Memory B cell (primary cell): ENCODE results near the gene CTSL.
"Not testable (repeated sequence)": the region's sequence is repeated elsewhere in the genome, so short reads cannot be mapped to it uniquely, and the experiment has no call there.

ENCODE experiments used
- ATAC-seq: fragments of 150-1000 bp; cut with Tn5 transposase; 2 replicates; pipeline ENCODE4 v1.10.0; 2021; ENCODE audit warnings: low read depth, mild to moderate bottlenecking, moderate library complexity
- DNase-seq, 2 donors: peaks; one replicate each; pipeline ENCODE4 v3.0.0; 2022; ENCODE audit warnings: low spot score in 2 of 2
- H3K27ac Mint-ChIP-seq: one replicate; pipeline ENCODE4 v1.8.0; 2022; ENCODE audit warnings: mild to moderate bottlenecking, moderate library complexity, mixed read lengths
- H3K27me3 Mint-ChIP-seq: one replicate; pipeline ENCODE4 v1.8.0; 2022; ENCODE audit warnings: mixed read lengths
- H3K36me3 Mint-ChIP-seq: one replicate; pipeline ENCODE4 v1.8.0; 2022; ENCODE audit warnings: mild to moderate bottlenecking, mixed read lengths
- H3K4me1 Mint-ChIP-seq: one replicate; pipeline ENCODE4 v1.8.0; 2022; ENCODE audit warnings: mixed read lengths
- H3K4me3 Mint-ChIP-seq: one replicate; pipeline ENCODE4 v1.8.0; 2022; ENCODE audit warnings: mild to moderate bottlenecking, moderate library complexity, mixed read lengths
- H3K9me3 Mint-ChIP-seq: one replicate; pipeline ENCODE4 v1.8.0; 2022; ENCODE audit warnings: mixed read lengths

The CTSL gene

GRCh38 chr9:87722393-87723088, 3.4 kb upstream of the CTSL start:
- DNase-seq (no peak), ATAC-seq (no peak)
- no peak overlapping the region for H3K4me3 Mint-ChIP-seq
- H3K27ac Mint-ChIP-seq, result no peak overlapping the region
- H3K27me3 Mint-ChIP-seq, result peaks cover 7% of the 10 kb centered on the region
- peaks cover 1% of the 10 kb centered on the region for H3K9me3 Mint-ChIP-seq
- H3K4me1 Mint-ChIP-seq, result no peaks in the 10 kb centered on the region
- H3K36me3 Mint-ChIP-seq, result no peaks in the 10 kb centered on the region

DNA sequence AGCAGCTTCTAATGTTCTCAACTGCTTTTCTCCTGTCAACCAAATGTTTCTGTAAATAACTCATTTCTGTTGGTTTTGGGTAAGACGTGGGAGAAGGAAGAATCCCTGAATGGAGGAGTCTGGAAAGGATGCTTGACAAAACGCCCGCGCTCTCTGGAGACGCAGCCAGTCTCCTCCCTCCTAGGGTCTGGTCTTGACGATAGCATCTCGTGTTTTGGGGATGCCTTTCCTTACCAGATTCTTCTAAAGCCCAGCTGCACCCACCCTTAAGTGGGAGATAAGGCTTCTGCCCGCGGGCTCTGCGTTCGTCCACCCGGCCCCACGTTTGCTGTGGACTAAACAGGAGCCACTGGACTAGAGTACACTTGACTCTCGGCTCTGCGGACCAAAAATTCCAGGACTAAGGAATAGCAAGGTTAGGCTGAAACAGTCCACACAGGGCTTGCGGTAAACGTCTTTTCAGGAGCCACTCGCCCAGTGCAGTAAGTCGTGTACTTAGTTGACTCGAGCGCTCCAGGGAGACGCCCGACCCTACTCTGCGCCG, 491 bp upstream of the CTSL start:
- H3K9me3 Mint-ChIP-seq, result no peaks in the 10 kb centered on the region
- no peak overlapping the region for H3K4me3 Mint-ChIP-seq
- H3K27ac Mint-ChIP-seq, result no peak overlapping the region
- H3K4me1 Mint-ChIP-seq, result no peaks in the 10 kb centered on the region
- DNase-seq (no peak), ATAC-seq (no peak)
- H3K27me3 Mint-ChIP-seq, result peaks cover 7% of the 10 kb centered on the region
- H3K36me3 Mint-ChIP-seq, result no peaks in the 10 kb centered on the region

- Mint-ChIP-seq H3K27me3 (peaks cover 9% of the 10 kb centered on the region), H3K4me1 (no peaks in the 10 kb centered on the region), H3K36me3 (no peaks in the 10 kb centered on the region), H3K27ac (no peak overlapping the region), H3K4me3 (no peak overlapping the region), H3K9me3 (no peaks in the 10 kb centered on the region)
- ATAC-seq (no peak), DNase-seq (no peak)
Observed at GRCh38 chr9:87729246-87729645, 3.3 kb downstream of the CTSL start.

GRCh38 chr9:87731321-87731720, 5.4 kb downstream of the CTSL start:
- Mint-ChIP-seq H3K36me3 (no peaks in the 10 kb centered on the region), H3K27ac (no peak overlapping the region), H3K9me3 (peaks cover 3% of the 10 kb centered on the region), H3K4me3 (no peak overlapping the region), H3K27me3 (peaks cover 4% of the 10 kb centered on the region), H3K4me1 (no peaks in the 10 kb centered on the region)
- DNase-seq (no peak), ATAC-seq (no peak)

DNA sequence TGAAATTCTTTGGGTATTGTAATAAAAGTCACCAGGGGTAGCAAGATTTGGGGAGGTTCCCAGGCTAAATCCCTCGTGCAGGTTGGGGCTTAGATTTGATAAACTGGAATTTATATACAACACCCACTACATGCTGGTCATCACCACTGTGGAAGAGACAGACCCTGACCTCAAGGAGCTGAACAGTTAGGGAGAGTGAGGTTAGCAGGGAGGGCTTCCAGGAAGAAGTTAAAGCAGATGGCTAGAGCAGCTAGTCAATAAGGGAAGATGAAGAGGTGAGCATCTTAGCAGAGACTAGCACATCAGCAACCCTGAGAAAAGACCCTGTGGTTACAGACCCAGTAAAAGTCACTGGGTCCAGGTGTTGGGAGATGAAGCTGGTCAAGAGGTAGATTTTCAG, 6.4 kb downstream of the CTSL start:
- no peak overlapping the region for H3K27ac Mint-ChIP-seq
- DNase-seq, result no peak
- H3K9me3 Mint-ChIP-seq, result peaks cover 3% of the 10 kb centered on the region
- peaks cover 4% of the 10 kb centered on the region for H3K27me3 Mint-ChIP-seq
- H3K36me3 Mint-ChIP-seq, result no peaks in the 10 kb centered on the region
- ATAC-seq, result no peak
- no peak overlapping the region for H3K4me3 Mint-ChIP-seq
- H3K4me1 Mint-ChIP-seq, result no peaks in the 10 kb centered on the region

GRCh38 chr9:87732756-87733155, 6.8 kb downstream of the CTSL start:
- peaks cover 4% of the 10 kb centered on the region for H3K27me3 Mint-ChIP-seq
- no peaks in the 10 kb centered on the region for H3K4me1 Mint-ChIP-seq
- peaks cover 3% of the 10 kb centered on the region for H3K9me3 Mint-ChIP-seq
- DNase-seq, result no peak
- H3K27ac Mint-ChIP-seq, result no peak overlapping the region
- no peaks in the 10 kb centered on the region for H3K36me3 Mint-ChIP-seq
- no peak for ATAC-seq
- H3K4me3 Mint-ChIP-seq, result no peak overlapping the region

DNA sequence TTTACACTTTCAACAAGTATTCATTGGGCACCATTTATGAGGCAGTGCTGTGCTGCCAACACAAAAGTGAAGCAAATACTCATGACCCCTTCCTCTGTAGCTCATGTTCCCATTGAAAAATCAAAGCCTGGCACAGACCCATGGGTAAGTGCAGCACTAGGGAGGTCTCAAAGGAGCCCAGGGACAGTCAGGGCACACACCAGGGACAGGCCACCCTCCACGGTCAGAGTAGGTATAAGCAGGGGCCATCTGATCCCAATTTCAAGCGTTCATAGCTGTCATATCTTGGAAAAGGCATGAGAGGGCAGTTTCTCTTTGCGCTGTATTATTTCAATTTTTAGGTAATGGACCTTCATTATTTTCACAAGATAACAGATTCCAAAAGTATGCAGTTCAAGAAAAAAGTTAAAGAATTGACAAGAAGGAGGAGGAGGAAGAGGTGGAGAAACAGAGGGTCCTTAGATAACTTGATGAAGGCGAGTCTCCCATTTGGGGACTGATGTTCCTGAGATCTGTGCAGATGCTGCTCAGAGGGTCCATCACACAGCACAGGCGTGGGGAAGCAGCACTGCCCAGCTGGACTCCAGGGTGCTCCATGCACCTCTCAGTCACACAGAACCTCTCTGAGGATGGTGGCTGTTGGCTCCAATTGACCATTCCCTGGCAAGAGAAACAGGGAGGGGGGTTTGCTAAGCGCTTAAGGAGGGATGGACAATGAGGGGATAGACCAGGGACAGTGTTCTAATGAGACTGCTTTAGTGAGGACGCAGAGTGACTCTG, 7.5 kb downstream of the CTSL start:
- peaks cover 4% of the 10 kb centered on the region for H3K27me3 Mint-ChIP-seq
- no peak for ATAC-seq
- H3K36me3 Mint-ChIP-seq, result no peaks in the 10 kb centered on the region
- H3K27ac Mint-ChIP-seq, result no peak overlapping the region
- DNase-seq, result no peak
- peaks cover 6% of the 10 kb centered on the region for H3K9me3 Mint-ChIP-seq
- no peaks in the 10 kb centered on the region for H3K4me1 Mint-ChIP-seq
- H3K4me3 Mint-ChIP-seq, result no peak overlapping the region

DNA sequence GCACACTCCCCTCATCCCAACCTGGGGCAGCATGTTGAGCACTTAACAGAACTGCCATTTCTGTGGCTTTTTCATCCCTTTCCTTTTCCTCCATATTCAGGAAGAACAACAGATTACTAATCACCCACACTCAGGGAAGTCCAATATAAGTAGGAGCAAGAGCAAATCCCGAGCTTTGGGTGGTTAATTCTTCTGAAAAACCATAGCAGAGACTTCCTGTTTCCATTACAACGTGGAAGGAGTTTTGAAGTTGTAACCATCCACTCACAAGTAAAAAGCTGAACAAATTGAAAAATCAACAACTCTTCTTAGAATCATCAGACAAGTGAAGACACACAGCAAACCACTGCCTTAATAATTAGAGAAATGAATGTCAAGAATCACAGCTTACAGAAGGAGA, 8.2 kb downstream of the CTSL start:
- no peak overlapping the region for H3K27ac Mint-ChIP-seq
- no peaks in the 10 kb centered on the region for H3K4me1 Mint-ChIP-seq
- H3K36me3 Mint-ChIP-seq, result no peaks in the 10 kb centered on the region
- DNase-seq (no peak), ATAC-seq (no peak)
- H3K27me3 Mint-ChIP-seq, result peaks cover 4% of the 10 kb centered on the region
- peaks cover 6% of the 10 kb centered on the region for H3K9me3 Mint-ChIP-seq
- no peak overlapping the region for H3K4me3 Mint-ChIP-seq

DNA sequence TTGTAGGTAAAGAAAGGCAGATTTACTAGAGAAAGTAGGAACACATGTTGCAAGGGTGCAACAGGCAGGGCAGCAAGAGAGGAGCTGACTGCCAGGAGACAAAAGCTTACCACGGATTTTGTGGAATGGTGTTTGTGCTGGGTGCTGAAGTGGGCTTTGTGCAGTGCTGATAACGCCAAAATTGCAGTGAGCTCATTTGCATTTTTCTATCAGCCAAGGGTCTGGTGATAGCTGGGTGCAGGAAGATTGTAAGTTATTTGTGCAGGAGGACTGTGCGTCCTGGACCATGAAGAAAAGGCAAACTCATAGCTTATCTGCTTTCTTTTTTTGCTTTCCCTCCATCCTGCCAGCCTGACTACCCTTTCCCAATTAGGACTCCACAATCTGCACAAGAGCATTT, 13.6 kb downstream of the CTSL start:
- ATAC-seq, result no peak
- DNase-seq, result no peak
- H3K4me1 Mint-ChIP-seq, result no peaks in the 10 kb centered on the region
- H3K27ac Mint-ChIP-seq, result no peak overlapping the region
- peaks cover 9% of the 10 kb centered on the region for H3K9me3 Mint-ChIP-seq
- no peaks in the 10 kb centered on the region for H3K36me3 Mint-ChIP-seq
- H3K27me3 Mint-ChIP-seq, result no peaks in the 10 kb centered on the region
- no peak overlapping the region for H3K4me3 Mint-ChIP-seq

DNA sequence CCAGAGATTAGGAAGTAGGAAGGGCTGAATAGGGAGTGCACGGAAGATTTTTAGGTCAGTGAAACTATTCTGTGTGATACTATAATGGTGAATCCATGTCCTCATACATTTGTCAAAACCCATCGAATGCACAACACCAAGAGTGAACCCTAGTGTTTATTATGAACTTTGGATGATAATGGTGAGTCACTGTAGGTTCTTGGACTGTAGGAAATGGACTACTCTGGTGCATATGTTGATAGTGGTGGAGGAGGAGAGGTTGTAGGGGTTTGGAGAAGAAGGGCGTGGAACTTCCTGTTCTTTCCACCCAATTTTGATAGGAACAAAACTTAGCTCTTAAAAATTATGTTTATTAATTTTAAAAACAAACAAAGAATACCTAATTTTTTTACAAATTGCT, 14.3 kb downstream of the CTSL start:
- no peaks in the 10 kb centered on the region for H3K27me3 Mint-ChIP-seq
- no peaks in the 10 kb centered on the region for H3K4me1 Mint-ChIP-seq
- H3K36me3 Mint-ChIP-seq, result no peaks in the 10 kb centered on the region
- DNase-seq, result no peak
- H3K9me3 Mint-ChIP-seq, result peaks cover 9% of the 10 kb centered on the region
- no peak overlapping the region for H3K27ac Mint-ChIP-seq
- H3K4me3 Mint-ChIP-seq, result no peak overlapping the region
- ATAC-seq, result no peak

GRCh38 chr9:87741326-87741725, 15.4 kb downstream of the CTSL start:
- no peak overlapping the region for H3K27ac Mint-ChIP-seq
- DNase-seq, result no peak
- no peaks in the 10 kb centered on the region for H3K36me3 Mint-ChIP-seq
- no peaks in the 10 kb centered on the region for H3K4me1 Mint-ChIP-seq
- no peak overlapping the region for H3K4me3 Mint-ChIP-seq
- peaks cover 5% of the 10 kb centered on the region for H3K9me3 Mint-ChIP-seq
- no peaks in the 10 kb centered on the region for H3K27me3 Mint-ChIP-seq
- no peak for ATAC-seq

DNA sequence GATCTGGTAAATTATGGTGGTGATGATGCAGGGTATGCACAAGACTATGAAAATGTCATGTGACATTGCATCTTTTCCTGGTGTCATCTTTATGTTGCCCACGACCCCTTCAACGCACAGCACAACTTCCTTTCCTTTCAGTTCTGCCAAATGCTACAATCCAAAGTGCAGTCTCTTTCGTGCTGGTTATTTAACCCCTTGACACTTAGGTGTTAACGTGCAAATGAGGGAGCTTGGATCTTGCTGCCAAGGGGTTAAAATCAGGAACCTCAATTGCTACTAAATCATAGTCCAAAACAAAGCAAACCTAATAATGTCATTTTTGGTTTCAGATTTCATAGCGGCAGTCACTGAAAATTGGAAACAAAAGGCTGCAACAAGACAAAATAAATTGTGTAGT, 16.0 kb downstream of the CTSL start:
- Mint-ChIP-seq H3K27me3 (no peaks in the 10 kb centered on the region), H3K9me3 (peaks cover 5% of the 10 kb centered on the region), H3K27ac (no peak overlapping the region), H3K36me3 (no peaks in the 10 kb centered on the region), H3K4me3 (no peak overlapping the region), H3K4me1 (no peaks in the 10 kb centered on the region)
- ATAC-seq, result no peak
- no peak for DNase-seq

- DNase-seq (no peak), ATAC-seq (no peak)
- Mint-ChIP-seq H3K36me3 (no peaks in the 10 kb centered on the region), H3K4me1 (no peaks in the 10 kb centered on the region), H3K9me3 (peaks cover 8% of the 10 kb centered on the region), H3K27me3 (no peaks in the 10 kb centered on the region), H3K4me3 (no peak overlapping the region), H3K27ac (no peak overlapping the region)
Observed at GRCh38 chr9:87742813-87743428, 17.0 kb downstream of the CTSL start.

- not testable (repeated sequence) for H3K27me3 Mint-ChIP-seq, DNase-seq, H3K9me3 Mint-ChIP-seq, H3K4me1 Mint-ChIP-seq, H3K4me3 Mint-ChIP-seq, H3K36me3 Mint-ChIP-seq, ATAC-seq, H3K27ac Mint-ChIP-seq
Observed at GRCh38 chr9:87744247-87744646, 18.3 kb downstream of the CTSL start.
